Muscle layer of duodenum (tissue), 2 donors: ENCODE data around the gene MAGI2.

Source experiments
- H3K27ac ChIP-seq: one replicate; pipeline ENCODE4 v1.7.0; 2013; ENCODE audit warnings: mild to moderate bottlenecking, low read length
- H3K27me3 ChIP-seq: one replicate; pipeline ENCODE4 v1.7.0; 2013; ENCODE audit warnings: low read depth, mild to moderate bottlenecking, control low read depth, low read length
- H3K36me3 ChIP-seq, 2 donors: one replicate each; pipeline ENCODE4 v1.7.0; 2013; ENCODE audit warnings: low read length in 2 of 2, control low read depth in 1 of 2, mild to moderate bottlenecking in 1 of 2; ENCODE audit not compliant: insufficient read depth in 2 of 2, control insufficient read depth in 1 of 2
- H3K4me1 ChIP-seq, 2 donors: one replicate each; pipeline ENCODE4 v1.7.0; 2013; ENCODE audit warnings: low read length in 2 of 2, mild to moderate bottlenecking in 2 of 2, control low read depth in 1 of 2, moderate library complexity in 1 of 2; ENCODE audit not compliant: insufficient read depth in 2 of 2, control insufficient read depth in 1 of 2
- H3K4me3 ChIP-seq, 2 donors: one replicate each; pipeline ENCODE4 v1.7.0; 2013; ENCODE audit warnings: low read length in 2 of 2, low read depth in 1 of 2, mild to moderate bottlenecking in 1 of 2
- H3K9me3 ChIP-seq, 2 donors: one replicate each; pipeline ENCODE4 v1.7.0; 2013; ENCODE audit warnings: low read length in 2 of 2, control low read depth in 1 of 2, mild to moderate bottlenecking in 1 of 2; ENCODE audit not compliant: control insufficient read depth in 1 of 2
- donor health status: healthy.

The MAGI2 gene

DNA sequence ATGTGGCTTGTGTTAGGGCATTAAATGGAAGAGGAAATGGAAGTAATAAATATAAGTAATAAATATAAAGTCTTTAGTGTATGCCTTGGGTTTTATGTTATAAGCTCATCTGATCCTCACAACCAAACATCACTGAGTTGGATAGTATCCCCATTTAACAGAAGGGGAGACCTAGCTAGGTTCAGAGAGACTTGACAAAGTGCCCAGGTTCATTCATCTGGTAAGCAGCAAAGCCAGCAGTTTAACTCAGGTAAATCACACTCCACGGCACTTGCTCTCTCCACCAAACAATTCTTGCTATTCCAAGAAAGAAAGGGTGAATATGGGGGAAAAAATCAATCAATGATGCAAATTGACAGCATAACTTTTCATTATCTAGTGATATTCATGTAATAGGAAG lies 167.3 kb downstream of the MAGI2 start:
- no peaks in the 10 kb centered on the region for H3K4me1 ChIP-seq

DNA sequence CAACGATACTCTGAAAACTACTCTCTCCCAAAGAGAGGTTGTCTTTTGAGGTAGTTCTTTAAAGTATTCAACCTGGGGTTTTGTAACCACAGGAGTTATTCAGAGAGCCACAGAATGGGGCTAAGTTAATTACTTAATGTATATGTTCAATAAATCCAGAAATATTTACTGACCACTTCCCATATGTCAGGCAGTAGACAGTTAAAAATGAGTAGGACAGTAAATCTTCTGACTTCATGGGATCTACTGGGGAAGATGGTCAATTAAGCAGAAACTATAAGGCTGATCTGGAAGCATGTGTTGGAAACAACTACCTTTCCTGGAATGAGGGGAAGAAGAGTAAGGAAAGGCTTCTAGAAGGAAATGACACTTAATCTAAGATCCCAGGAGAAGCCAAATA lies 167.7 kb downstream of the MAGI2 start:
- H3K4me3 ChIP-seq = no peak overlapping the region
- H3K36me3 ChIP-seq = no peaks in the 10 kb centered on the region
- H3K9me3 ChIP-seq = no peaks in the 10 kb centered on the region
- H3K27ac ChIP-seq = no peak overlapping the region
- H3K4me1 ChIP-seq = no peaks in the 10 kb centered on the region
- H3K27me3 ChIP-seq = no peaks in the 10 kb centered on the region

More for the DNA sequence above, 167.3 kb downstream of the MAGI2 start:
- Histone ChIP-seq H3K27me3 (no peaks in the 10 kb centered on the region), H3K36me3 (no peaks in the 10 kb centered on the region), H3K27ac (no peak overlapping the region), H3K9me3 (no peaks in the 10 kb centered on the region), H3K4me3 (no peak overlapping the region)

DNA sequence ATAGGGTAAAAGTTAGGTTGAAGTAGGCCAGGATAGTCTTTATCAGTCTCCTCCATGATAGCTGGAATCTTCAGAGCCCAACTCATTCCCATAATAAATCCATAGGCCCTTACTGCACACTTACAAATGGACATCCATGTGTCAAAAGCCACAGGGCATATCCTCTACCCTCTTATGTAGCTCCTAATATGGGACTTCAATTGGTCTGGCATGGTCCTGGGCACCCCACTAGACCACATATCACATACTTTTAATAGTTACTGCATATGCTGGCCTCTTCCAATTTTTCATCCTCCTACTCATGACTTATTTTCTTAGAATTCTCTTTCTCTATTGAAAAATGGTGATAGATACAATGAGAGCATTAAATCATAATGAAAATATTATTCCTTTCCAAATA lies 169.3 kb downstream of the MAGI2 start:
- no peaks in the 10 kb centered on the region for H3K27me3 ChIP-seq
- H3K36me3 ChIP-seq = no peaks in the 10 kb centered on the region
- H3K27ac ChIP-seq = no peak overlapping the region
- H3K9me3 ChIP-seq = no peaks in the 10 kb centered on the region
- H3K4me1 ChIP-seq = no peaks in the 10 kb centered on the region
- no peak overlapping the region for H3K4me3 ChIP-seq

DNA sequence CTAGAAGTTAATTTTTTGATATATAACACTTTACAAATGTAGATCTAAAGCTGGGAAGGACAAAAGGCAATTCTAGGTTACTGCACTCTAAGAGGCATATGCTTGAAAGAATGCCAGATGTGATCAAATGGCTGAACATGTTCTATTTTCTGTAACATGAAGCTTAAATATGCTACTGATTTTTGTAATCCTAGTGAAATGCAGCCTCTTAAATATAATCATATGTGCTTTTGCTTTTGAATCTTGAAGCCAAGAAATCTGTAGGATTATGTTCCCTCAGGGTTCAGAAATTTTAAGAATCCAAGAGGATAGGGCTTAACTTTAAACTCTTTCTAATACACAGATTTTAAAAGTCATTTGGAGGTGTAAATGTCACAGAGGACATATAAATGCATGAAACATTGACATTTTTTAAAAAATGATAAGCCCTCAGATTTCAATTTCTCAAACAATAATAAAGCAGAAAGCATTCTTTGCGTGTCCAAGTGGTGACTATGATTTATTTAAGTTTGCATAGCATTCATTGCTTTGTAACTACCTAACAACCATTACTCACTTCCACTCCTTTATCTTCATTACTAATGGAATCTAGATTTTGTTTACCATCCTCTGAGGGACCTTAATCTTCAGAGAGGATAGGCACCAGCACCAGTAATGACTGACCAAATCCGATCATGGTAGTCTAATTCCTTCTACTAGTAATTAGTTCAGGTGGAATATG lies 170.4 kb downstream of the MAGI2 start:
- Histone ChIP-seq H3K27ac (no peak overlapping the region), H3K4me3 (no peak overlapping the region), H3K9me3 (no peaks in the 10 kb centered on the region), H3K36me3 (no peaks in the 10 kb centered on the region), H3K27me3 (no peaks in the 10 kb centered on the region), H3K4me1 (no peaks in the 10 kb centered on the region)

DNA sequence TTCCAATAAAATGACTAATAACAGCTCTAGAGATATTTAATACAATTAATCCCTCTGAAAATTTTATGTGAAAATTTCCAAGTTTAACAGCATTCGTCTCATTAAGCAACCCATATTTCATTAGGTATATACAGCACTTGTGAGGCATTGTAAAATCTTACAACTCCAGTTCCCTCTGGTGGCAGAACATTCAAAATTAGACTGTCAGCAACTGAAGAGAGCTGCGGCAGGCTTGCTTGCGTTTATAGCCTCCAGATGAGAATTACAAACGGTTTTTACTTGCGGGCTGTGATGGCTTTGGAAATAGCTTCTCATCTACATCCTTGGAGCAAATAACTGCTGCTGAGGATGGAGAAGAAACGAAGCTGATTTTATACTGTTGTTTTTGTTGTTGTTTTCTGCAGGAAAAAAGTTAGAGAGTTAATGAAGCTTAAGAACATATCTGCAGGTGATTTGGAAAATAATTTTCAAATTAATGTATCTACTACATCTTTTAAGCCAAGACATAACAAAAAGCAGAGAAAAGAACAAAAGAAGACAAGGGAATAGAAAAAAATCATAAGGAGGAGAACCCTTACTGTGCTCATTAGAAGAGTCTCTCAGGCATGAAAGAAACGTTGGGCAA lies 171.3 kb downstream of the MAGI2 start:
- H3K27ac ChIP-seq = no peak overlapping the region
- H3K9me3 ChIP-seq = no peaks in the 10 kb centered on the region
- no peaks in the 10 kb centered on the region for H3K4me1 ChIP-seq
- H3K36me3 ChIP-seq = no peaks in the 10 kb centered on the region
- H3K27me3 ChIP-seq = no peaks in the 10 kb centered on the region
- no peak overlapping the region for H3K4me3 ChIP-seq

DNA sequence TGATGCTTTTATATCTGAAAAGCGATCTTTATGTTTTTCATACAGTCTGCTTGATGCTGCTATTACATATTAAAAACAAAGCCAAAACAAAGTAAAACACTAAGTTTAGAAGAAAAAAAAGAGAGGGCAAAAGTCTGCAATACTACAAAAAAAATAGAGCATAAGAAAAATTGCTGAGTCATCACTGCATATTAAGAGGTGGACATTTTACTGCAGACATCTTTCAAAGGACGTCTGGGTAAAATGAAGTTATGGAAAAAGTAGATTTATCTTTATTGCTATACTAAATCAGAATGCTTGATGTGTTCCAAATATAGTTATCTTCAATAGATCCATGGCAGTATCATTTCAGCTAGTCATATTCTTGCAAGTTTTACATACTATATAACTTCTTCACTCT lies 172.0 kb downstream of the MAGI2 start:
- Histone ChIP-seq H3K4me3 (no peak overlapping the region), H3K36me3 (no peaks in the 10 kb centered on the region), H3K27me3 (no peaks in the 10 kb centered on the region), H3K27ac (no peak overlapping the region), H3K9me3 (no peaks in the 10 kb centered on the region), H3K4me1 (no peaks in the 10 kb centered on the region)

DNA sequence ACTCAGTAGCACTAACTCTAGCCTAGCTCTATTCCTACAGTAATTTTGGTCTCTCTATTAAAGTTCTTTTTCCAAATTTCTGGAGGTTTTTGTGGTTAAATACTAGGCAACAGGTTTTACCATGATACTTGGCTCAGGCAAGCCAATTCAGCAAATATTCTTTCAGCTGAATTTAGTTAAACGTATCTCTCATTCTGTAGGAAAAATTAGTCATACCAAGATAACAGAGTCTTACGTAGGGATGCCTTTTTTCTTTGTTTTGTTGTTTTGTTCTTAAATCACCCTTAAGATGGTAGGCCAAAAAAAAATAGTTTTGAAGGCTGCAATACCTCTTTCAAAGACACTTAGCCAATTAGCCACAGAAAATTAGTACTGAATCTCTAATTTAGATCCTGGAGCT lies 180.5 kb downstream of the MAGI2 start:
- Histone ChIP-seq H3K27ac (no peak overlapping the region), H3K4me3 (no peak overlapping the region), H3K9me3 (no peaks in the 10 kb centered on the region), H3K4me1 (no peaks in the 10 kb centered on the region), H3K27me3 (no peaks in the 10 kb centered on the region), H3K36me3 (no peaks in the 10 kb centered on the region)

DNA sequence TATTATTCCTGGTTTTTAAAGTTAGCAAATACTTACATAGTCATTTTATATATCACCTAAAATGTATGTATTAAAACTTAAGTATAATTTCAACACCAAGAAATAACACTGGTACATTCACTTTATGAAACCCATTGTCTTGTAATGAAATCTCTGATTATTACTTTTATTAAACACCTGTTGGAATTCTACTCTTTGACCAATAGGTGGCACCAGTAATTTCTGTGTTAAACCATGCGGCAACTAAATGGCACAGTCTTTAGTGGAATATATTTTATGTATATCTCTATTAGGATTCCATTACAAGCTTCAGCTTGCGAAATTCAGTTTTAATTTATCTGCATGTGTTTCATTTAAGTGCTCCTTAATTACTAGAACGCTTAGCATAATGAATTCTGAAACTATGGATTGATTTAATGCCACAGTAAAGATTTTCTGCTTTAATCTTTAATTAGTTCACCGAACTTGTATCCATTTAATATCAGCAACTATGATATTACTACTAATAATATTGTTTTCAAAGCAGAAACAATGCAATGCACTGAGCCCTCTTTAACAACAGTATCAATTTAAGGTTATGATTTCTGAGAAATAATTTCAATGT lies 181.3 kb downstream of the MAGI2 start:
- Histone ChIP-seq H3K4me1 (no peaks in the 10 kb centered on the region), H3K27ac (no peak overlapping the region), H3K36me3 (no peaks in the 10 kb centered on the region), H3K27me3 (no peaks in the 10 kb centered on the region), H3K4me3 (no peak overlapping the region), H3K9me3 (no peaks in the 10 kb centered on the region)

DNA sequence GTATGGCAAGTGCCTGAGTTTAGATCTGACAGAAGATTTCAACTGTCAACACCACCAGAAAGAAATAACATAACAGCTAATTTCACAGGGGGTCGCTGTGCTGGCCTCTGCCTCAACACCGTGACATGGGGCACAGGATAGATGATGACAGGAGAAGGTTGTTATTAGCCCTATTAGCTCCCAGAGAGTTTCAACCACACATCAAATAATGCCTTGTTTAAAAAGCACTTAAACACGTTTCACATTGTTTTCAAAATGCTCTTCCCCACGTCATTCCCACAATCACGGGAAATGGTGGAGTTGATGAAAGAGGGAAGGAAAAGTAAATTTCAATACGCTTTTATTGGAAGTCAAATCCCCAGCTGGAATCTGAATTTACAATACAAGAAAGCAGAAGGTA lies 184.7 kb downstream of the MAGI2 start:
- H3K4me3 ChIP-seq = no peak overlapping the region
- no peaks in the 10 kb centered on the region for H3K36me3 ChIP-seq
- no peaks in the 10 kb centered on the region for H3K4me1 ChIP-seq
- no peaks in the 10 kb centered on the region for H3K27me3 ChIP-seq
- H3K27ac ChIP-seq = no peak overlapping the region
- no peaks in the 10 kb centered on the region for H3K9me3 ChIP-seq

DNA sequence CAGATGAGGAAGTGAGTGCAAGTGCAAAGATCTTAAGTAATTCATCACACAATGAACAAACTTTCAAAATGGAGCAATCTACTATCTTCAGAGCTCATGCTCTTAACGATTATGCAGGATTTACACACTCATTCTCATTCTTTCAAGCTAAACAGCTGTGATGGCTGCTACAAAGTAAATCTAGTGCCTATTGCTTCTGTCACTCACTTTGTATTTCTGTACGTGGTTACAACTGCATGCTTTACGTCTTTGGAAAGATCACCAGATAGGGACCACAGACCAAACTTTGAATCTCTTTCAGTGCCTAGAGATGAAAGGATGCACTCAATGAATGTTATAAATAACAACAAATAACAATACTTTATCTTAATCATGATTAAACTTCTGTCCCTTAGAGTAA lies 194.6 kb downstream of the MAGI2 start:
- no peaks in the 10 kb centered on the region for H3K9me3 ChIP-seq
- no peaks in the 10 kb centered on the region for H3K36me3 ChIP-seq
- H3K27ac ChIP-seq = no peak overlapping the region
- no peak overlapping the region for H3K4me3 ChIP-seq
- no peaks in the 10 kb centered on the region for H3K27me3 ChIP-seq
- H3K4me1 ChIP-seq = no peaks in the 10 kb centered on the region

DNA sequence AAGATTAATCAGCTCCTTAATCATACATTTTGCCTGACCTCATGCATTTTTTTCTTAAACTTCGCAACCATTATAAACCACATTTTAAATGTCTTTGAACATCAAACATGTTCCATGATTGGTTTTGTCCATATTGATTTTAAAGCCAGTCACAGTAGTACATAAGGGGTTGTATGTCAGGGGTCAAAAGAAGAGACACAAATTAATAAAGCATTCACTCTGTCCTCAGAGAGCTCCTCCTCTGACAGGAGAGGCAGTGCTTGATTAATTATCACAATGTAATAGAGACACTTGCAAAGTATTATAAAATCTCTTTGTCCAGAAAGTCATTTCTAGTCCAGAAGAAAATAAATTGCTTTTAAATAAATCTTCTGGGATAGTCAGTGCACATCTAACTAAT lies 195.5 kb downstream of the MAGI2 start:
- Histone ChIP-seq H3K27ac (no peak overlapping the region), H3K36me3 (no peaks in the 10 kb centered on the region), H3K9me3 (no peaks in the 10 kb centered on the region), H3K4me1 (no peaks in the 10 kb centered on the region), H3K4me3 (no peak overlapping the region), H3K27me3 (no peaks in the 10 kb centered on the region)
